K562 (cell line): Measurements from ENCODE around the gene RASGRP1. TPM values are rescaled to one million over a fixed set of nuclear protein-coding genes. Genes with fewer than 3 reads are reported as not detected.
A peak's percentile ranks its signal among the peaks of the same experiment; 100 is the strongest.

Source experiments
- BRCA1 ChIP-seq, 2 experiments: fragments of 450-650 bp in 1 of 2; sonication (generic) in 1 of 2; formaldehyde crosslinking in 1 of 2; IDR thresholded peaks; 2 replicates each; pipeline versions ENCODE4 v1.5.0 to v1.6.1; 2017 to 2020; ENCODE audit warnings: mild to moderate bottlenecking in 1 of 2, missing genetic modification reagents in 1 of 2
- HDAC1 ChIP-seq, 2 experiments: fragments of 450-650 bp; IDR thresholded peaks; 2 replicates each; pipeline ENCODE4 v1.6.1; 2016 to 2017; ENCODE audit warnings: inconsistent platforms in 1 of 2, mild to moderate bottlenecking in 1 of 2, moderate library complexity in 1 of 2
- HOXB6 ChIP-seq: fragments of 250-450 bp; sonication (Bioruptor Pico); IDR thresholded peaks from 2 replicates; pipeline ENCODE4 v1.5.1; 2022; ENCODE audit warnings: mild to moderate bottlenecking, borderline replicate concordance
- NFYB ChIP-seq: IDR thresholded peaks from 2 replicates; pipeline ENCODE4 v1.6.1; 2011; ENCODE audit warnings: mild to moderate bottlenecking, moderate library complexity; ENCODE audit not compliant: insufficient read length; ENCODE audit errors: extremely low read depth
- RBM39 ChIP-seq: fragments of 200-400 bp; formaldehyde crosslinking; optimal IDR thresholded peaks from 2 replicates; pipeline ENCODE3; 2018; ENCODE audit warnings: low read depth, low read length
- SMARCC2 ChIP-seq: fragments of 450-650 bp; IDR thresholded peaks from 2 replicates; pipeline ENCODE4 v1.6.1; 2017; ENCODE audit warnings: antibody characterized with exemption, moderate library complexity, mild to moderate bottlenecking, low read depth
- SREBF1 ChIP-seq: fragments of 150-350 bp; IDR thresholded peaks from 2 replicates; pipeline ENCODE4 v1.6.1; 2014; ENCODE audit warnings: antibody characterized with exemption, low read depth, low read length, borderline replicate concordance
- THRA ChIP-seq: fragments of 450-650 bp; IDR thresholded peaks from 2 replicates; pipeline ENCODE4 v1.6.1; 2017; ENCODE audit warnings: mild to moderate bottlenecking, moderate library complexity
- polyA plus RNA-seq, 8 experiments: library from polyadenylated mRNA; depleted of rRNA in 4 of 8; stranded (reverse) in 5 of 8; unstranded in 3 of 8; fragments of >200 nt; fragmentation: Nextera tagmentation in 2 of 8; fragmentation: Illumina TruSeq in 1 of 8; extraction: Ambion mirVana in 2 of 8; extraction: Trizol in 1 of 8; gene quantifications; 2 replicates each; pipeline versions ENCODE4 v1.2.1 to v1.2.3, GENCODE V29; 2011 to 2014; ENCODE audit warnings: inconsistent platforms in 1 of 8, missing spikeins in 1 of 8
- total RNA-seq, 7 experiments: library from RNA; depleted of rRNA in 6 of 7; stranded (reverse); fragments of >200 nt in 6 of 7; fragmentation: Illumina TruSeq in 2 of 7; extraction: Trizol in 2 of 7; gene quantifications; 2 replicates each; pipeline versions ENCODE4 v1.2.1 to v1.2.3, GENCODE V29; 2011 to 2021; ENCODE audit warnings: low replicate concordance in 1 of 7
- TF ChIP-seq, protein P1 (sequence below): fragments of 200-600 bp; sonication (generic); IDR thresholded peaks from one replicate; pipeline ENCODE4 v1.6.1; 2012; ENCODE audit warnings: mild to moderate bottlenecking, low read depth, low read length, inconsistent platforms
- TF ChIP-seq, protein P2 (sequence below): IDR thresholded peaks from 2 replicates; pipeline ENCODE4 v1.6.1; 2016; ENCODE audit warnings: missing genetic modification characterization, missing compliant biosample characterization

The RASGRP1 gene
- total and polyA plus RNA-seq, 9 of the 15 experiments (the other 6 are each of a cell fraction or from before 2014, with no cell fraction given): 0.14 to 0.72 (median 0.31) TPM

GRCh38 chr15:38453971-38454695 lies 110.5 kb downstream of the RASGRP1 start, which contains the start of gene FAM98B (continued):
- TF ChIP-seq NFYB (no peak), SREBF1 (no peak), BRCA1 (IDR thresholded peaks at IDR 0.05) (no peak), BRCA1 (CRISPR knock-in tag; IDR thresholded peaks at IDR 0.05) (no peak), SMARCC2 (0 out of 2 replicates have a peak, but pooled peaks have one; percentile 14), HDAC1 (IDR thresholded peaks at IDR 0.05) (peak in 1 of 2 experiments; percentile 79; a peak in 2 of 4 replicates), HOXB6 (CRISPR knock-in tag) (0 out of 2 replicates have a peak, but pooled peaks have one; percentile 65), THRA (no peak), RBM39 (peak; percentile 65)
- TF ChIP-seq, protein P1, sequence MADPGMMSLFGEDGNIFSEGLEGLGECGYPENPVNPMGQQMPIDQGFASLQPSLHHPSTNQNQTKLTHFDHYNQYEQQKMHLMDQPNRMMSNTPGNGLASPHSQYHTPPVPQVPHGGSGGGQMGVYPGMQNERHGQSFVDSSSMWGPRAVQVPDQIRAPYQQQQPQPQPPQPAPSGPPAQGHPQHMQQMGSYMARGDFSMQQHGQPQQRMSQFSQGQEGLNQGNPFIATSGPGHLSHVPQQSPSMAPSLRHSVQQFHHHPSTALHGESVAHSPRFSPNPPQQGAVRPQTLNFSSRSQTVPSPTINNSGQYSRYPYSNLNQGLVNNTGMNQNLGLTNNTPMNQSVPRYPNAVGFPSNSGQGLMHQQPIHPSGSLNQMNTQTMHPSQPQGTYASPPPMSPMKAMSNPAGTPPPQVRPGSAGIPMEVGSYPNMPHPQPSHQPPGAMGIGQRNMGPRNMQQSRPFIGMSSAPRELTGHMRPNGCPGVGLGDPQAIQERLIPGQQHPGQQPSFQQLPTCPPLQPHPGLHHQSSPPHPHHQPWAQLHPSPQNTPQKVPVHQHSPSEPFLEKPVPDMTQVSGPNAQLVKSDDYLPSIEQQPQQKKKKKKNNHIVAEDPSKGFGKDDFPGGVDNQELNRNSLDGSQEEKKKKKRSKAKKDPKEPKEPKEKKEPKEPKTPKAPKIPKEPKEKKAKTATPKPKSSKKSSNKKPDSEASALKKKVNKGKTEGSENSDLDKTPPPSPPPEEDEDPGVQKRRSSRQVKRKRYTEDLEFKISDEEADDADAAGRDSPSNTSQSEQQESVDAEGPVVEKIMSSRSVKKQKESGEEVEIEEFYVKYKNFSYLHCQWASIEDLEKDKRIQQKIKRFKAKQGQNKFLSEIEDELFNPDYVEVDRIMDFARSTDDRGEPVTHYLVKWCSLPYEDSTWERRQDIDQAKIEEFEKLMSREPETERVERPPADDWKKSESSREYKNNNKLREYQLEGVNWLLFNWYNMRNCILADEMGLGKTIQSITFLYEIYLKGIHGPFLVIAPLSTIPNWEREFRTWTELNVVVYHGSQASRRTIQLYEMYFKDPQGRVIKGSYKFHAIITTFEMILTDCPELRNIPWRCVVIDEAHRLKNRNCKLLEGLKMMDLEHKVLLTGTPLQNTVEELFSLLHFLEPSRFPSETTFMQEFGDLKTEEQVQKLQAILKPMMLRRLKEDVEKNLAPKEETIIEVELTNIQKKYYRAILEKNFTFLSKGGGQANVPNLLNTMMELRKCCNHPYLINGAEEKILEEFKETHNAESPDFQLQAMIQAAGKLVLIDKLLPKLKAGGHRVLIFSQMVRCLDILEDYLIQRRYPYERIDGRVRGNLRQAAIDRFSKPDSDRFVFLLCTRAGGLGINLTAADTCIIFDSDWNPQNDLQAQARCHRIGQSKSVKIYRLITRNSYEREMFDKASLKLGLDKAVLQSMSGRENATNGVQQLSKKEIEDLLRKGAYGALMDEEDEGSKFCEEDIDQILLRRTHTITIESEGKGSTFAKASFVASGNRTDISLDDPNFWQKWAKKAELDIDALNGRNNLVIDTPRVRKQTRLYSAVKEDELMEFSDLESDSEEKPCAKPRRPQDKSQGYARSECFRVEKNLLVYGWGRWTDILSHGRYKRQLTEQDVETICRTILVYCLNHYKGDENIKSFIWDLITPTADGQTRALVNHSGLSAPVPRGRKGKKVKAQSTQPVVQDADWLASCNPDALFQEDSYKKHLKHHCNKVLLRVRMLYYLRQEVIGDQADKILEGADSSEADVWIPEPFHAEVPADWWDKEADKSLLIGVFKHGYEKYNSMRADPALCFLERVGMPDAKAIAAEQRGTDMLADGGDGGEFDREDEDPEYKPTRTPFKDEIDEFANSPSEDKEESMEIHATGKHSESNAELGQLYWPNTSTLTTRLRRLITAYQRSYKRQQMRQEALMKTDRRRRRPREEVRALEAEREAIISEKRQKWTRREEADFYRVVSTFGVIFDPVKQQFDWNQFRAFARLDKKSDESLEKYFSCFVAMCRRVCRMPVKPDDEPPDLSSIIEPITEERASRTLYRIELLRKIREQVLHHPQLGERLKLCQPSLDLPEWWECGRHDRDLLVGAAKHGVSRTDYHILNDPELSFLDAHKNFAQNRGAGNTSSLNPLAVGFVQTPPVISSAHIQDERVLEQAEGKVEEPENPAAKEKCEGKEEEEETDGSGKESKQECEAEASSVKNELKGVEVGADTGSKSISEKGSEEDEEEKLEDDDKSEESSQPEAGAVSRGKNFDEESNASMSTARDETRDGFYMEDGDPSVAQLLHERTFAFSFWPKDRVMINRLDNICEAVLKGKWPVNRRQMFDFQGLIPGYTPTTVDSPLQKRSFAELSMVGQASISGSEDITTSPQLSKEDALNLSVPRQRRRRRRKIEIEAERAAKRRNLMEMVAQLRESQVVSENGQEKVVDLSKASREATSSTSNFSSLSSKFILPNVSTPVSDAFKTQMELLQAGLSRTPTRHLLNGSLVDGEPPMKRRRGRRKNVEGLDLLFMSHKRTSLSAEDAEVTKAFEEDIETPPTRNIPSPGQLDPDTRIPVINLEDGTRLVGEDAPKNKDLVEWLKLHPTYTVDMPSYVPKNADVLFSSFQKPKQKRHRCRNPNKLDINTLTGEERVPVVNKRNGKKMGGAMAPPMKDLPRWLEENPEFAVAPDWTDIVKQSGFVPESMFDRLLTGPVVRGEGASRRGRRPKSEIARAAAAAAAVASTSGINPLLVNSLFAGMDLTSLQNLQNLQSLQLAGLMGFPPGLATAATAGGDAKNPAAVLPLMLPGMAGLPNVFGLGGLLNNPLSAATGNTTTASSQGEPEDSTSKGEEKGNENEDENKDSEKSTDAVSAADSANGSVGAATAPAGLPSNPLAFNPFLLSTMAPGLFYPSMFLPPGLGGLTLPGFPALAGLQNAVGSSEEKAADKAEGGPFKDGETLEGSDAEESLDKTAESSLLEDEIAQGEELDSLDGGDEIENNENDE: no peak
- TF ChIP-seq, protein P2, sequence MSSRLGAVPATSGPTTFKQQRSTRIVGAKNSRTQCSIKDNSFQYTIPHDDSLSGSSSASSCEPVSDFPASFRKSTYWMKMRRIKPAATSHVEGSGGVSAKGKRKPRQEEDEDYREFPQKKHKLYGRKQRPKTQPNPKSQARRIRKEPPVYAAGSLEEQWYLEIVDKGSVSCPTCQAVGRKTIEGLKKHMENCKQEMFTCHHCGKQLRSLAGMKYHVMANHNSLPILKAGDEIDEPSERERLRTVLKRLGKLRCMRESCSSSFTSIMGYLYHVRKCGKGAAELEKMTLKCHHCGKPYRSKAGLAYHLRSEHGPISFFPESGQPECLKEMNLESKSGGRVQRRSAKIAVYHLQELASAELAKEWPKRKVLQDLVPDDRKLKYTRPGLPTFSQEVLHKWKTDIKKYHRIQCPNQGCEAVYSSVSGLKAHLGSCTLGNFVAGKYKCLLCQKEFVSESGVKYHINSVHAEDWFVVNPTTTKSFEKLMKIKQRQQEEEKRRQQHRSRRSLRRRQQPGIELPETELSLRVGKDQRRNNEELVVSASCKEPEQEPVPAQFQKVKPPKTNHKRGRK (tag): no peak
